ENCODE results near the gene ARL6IP4.

The ARL6IP4 gene

GRCh38 chr12:122979001-122979907 lies 1.2 kb upstream of the ARL6IP4 start:
- DNase-seq, result no peak

- DNase-seq, result no peak
Observed at GRCh38 chr12:122979908-122980182, 636 bp upstream of the ARL6IP4 start.

- no peak for DNase-seq
Observed at GRCh38 chr12:122981036-122981471, 573 bp downstream of the ARL6IP4 start.

GRCh38 chr12:122981587-122982476 lies 1.4 kb downstream of the ARL6IP4 start:
- peak; percentile 27 for DNase-seq

GRCh38 chr12:122982477-122982815 lies 2.0 kb downstream of the ARL6IP4 start:
- DNase-seq, result no peak

GRCh38 chr12:122982963-122983788 lies 2.7 kb downstream of the ARL6IP4 start:
- DNase-seq, result no peak

GRCh38 chr12:122983789-122984515 lies 3.5 kb downstream of the ARL6IP4 start:
- DNase-seq, result no peak

- DNase-seq, result no peak
Observed at GRCh38 chr12:122984612-122985337, 4.3 kb downstream of the ARL6IP4 start.

GRCh38 chr12:122985338-122986257 lies 5.1 kb downstream of the ARL6IP4 start:
- no peak for DNase-seq

- DNase-seq, result no peak
Observed at GRCh38 chr12:122986258-122986871, 5.9 kb downstream of the ARL6IP4 start.

GRCh38 chr12:122987086-122987951 lies 6.8 kb downstream of the ARL6IP4 start:
- no peak for DNase-seq

GRCh38 chr12:122988036-122988435 lies 7.6 kb downstream of the ARL6IP4 start:
- DNase-seq, result no peak

GRCh38 chr12:122988612-122989212 lies 8.2 kb downstream of the ARL6IP4 start:
- DNase-seq, result no peak

- no peak for DNase-seq
Observed at GRCh38 chr12:122989225-122989839, 8.9 kb downstream of the ARL6IP4 start.

- DNase-seq, result no peak
Observed at GRCh38 chr12:122989874-122990419, 9.5 kb downstream of the ARL6IP4 start.

GRCh38 chr12:122990561-122990960 lies 10.1 kb downstream of the ARL6IP4 start:
- DNase-seq, result no peak

- DNase-seq, result no peak
Observed at GRCh38 chr12:122990961-122991622, 10.6 kb downstream of the ARL6IP4 start.

Data from MV-4-11 (cell line).